NCI-H526 (cell line): ENCODE measurements around the gene PRH2.

Experiments used
- DNase-seq, 2 experiments: peaks; one replicate each; lab custom pipeline; 2025; lab: John Stamatoyannopoulos, UW

PRH2 gene

DNA sequence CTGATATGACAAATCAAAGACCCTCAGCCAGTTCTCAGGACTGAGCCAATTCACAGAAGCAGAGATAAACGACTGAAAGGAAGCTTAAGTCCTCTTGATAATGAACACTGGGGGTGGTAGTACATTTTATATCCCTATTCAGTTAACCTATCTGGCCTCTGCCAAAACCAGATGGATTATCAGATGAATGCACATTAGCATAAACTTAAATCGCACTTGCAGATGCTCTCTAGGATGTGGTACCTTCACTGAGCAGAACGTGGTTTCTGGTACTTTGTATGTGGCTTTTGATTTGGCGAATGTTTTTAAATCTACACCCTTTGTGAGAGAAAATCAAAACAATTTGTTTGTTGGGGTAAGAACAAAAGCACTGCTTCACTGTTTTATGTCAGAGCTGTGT, 31.2 kb downstream of the PRH2 start:
- DNase-seq, result no peak

DNA sequence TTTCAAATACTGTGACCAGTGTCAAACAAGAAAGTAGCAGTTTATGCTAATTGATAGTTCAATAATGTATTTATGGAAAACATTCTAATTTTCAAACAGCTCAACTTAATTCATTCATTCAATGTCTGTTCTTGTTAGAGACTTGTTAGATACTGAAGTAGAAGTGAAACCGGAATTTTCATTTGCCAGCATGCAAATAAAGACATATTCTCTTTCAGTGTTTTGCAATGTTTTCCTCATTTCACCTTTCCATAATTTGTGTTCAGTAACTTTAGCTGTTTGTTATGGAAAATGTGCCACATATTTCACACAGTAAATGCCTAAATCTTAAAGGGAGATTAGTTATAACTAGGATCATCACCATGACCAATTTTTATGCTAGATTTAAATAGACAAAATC, 36.4 kb downstream of the PRH2 start:
- DNase-seq, result no peak

DNA sequence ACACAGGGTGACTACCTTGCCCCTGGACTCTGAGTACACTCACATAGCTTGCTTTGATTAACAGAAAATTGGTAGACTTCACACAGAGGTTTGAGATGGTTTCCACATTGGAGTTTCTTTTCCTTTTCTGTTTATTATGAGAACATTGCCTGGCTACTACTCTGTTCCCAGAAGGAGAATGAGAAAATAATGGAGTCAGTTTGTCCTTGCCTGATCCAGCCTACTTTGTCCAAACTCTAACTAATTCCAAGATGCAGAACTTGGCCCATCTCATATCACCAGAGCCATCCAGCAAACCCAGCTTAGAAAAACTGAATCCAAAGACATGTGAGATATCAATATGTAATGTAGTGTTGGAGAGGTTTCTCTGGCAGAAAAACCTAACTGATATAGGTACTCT, 37.3 kb downstream of the PRH2 start:
- no peak for DNase-seq

DNA sequence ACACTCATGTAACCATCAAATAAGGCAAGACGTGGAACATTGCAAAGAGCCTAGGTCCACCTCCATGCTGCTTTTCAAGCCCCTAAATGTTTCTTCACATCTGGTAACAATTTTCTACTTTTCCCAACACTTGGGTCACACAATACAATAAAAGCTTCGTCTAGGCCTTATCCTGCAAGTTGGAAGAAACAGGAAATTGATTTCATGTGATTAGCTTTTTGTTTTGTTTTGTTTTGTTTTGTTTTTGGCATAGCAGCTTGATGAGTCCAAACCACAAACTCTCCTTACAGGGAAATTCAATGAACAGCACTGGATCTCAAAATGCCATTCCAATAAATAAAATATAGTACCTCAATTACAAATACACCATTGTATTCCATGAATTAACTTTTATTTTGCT, 38.4 kb downstream of the PRH2 start:
- no peak for DNase-seq

DNA sequence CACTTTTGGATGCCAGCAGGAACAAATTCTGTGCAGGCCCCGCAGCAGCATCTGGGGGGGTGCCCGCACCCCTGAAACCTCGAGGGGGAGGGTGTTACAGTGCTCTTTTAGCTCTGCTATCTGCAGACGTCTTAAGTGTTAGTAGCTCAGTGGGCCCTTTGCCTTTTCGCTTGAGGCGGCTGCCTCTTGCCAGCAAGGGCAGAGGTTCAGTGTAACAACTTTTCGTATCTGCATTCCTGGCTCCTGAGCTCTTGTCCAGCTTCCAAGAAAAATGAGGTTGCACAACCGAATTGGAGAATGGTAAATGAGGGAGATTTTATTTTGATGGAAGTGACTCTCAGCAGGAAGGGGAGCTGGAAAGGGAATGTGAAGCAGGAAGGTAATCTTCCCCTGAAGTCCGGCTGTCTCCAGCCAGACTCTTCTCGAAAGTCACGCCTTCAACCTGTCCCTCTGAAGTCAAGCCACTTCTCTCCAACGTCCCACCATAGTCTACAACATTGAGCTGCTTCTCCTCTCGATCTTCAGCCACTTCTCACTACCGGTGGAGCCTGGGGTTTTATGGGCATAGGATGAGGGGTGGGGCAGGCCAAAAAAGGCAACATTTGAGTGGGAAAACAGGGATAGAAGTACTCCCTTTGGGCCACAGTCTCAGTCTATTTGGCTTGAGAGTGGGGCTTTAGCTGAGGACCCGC, 39.9 kb downstream of the PRH2 start:
- no peak for DNase-seq

DNA sequence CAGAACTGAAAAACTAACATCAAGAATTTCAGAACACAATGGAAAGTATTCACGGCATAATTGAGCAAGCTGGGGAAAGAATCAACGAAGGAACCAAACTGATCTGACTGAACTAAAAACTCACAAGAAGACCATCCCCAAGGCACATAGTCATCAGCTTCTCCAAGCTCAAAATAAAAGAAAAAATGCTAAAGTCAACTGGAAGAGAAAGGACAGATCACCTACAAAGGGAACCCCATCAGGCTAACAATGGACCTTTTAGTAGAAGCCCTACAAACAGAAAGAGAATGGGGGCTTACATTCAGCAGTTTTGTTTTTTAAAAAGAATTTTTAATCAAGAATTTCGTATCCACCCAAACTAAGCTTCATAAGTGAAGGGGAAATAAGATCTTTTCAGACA, 45.9 kb downstream of the PRH2 start:
- no peak for DNase-seq

DNA sequence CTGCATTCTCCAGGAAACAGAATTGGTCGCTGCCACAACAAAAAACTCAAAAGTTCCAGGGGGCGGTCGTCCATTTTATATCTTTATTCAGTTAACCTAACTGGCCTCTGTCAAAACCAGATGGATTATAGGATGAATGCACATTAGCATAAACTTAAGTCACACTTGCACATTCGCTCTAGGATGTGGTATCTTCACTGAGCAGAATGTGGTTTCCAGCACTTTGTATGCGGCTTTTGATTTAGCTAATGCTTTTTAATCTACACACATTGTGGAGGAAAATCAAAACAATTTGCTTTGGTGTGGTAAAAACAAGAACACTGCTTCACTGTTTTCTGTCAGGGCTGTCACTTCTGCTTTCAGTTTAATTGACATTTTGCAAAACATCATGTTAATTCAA, 53.2 kb downstream of the PRH2 start:
- DNase-seq, result no peak
